SH-SY5Y (cell line): Measurements from ENCODE around the gene ARID3A.

ENCODE experiments used
- GATA2 ChIP-seq: IDR thresholded peaks from 2 replicates; pipeline ENCODE4 v1.6.1; 2011; ENCODE audit warnings: mild to moderate bottlenecking, low read depth, low read length
- GATA3 ChIP-seq: IDR thresholded peaks from 2 replicates; pipeline ENCODE4 v1.6.1; 2011; ENCODE audit warnings: low read depth, mild to moderate bottlenecking, low read length, moderate library complexity

DNA sequence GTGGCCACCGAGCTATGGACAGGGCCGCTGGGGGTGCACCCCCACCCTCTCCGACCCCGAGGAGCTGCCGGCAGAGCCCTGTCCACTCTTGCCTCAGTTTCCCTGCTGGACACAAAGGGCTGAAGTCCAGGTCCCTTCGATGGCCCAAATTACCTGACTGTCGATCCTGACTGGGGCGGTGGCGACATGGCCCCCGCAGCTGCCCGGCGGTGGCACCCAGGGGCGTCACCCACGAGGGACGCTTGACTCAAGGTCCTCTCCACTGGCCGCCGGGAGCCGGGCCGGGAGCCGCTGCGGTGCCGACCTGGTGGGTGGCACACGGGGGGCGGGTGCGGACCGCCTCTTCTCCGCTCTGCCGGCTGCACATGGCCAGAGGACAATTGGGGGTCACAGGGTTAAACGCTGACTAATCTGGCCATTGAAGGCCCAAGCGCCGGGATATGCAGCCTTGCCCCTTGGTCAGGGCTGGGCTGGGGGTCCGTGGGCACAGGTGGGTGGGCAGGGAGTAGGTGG, 16.4 kb downstream of the ARID3A start:
- TF ChIP-seq GATA2 (no peak), GATA3 (no peak)
